Cardiac fibroblast (primary cell): ENCODE results near the gene OXCT1.
A peak's percentile ranks its signal among the peaks of the same experiment; 100 is the strongest.

Source experiments
- DNase-seq, 2 donors: peaks; one replicate each; pipeline versions ENCODE4 v3.0.0 to v3.0.0-alpha.2; 2010; ENCODE audit warnings: low read depth in 2 of 2
- H3K4me3 ChIP-seq, 2 donors: replicated peaks in 1 of 2; 1 replicate in 1 of 2; 2 replicates in 1 of 2; pipeline ENCODE4 v1.5.1; 2011; ENCODE audit warnings: low read depth in 2 of 2, low read length in 2 of 2, mild to moderate bottlenecking in 2 of 2, moderate library complexity in 1 of 2
- CTCF ChIP-seq: IDR thresholded peaks from one replicate; pipeline ENCODE4 v1.5.1; 2011; ENCODE audit warnings: low read depth, mild to moderate bottlenecking, low read length, inconsistent platforms

OXCT1 gene

GRCh38 chr5:41808294-41808693, 61.9 kb downstream of the OXCT1 start:
- TF ChIP-seq CTCF: no peak
- DNase-seq: peak in 1 of 2 donors; percentile 20
- H3K4me3 ChIP-seq: no peak overlapping the region

GRCh38 chr5:41797662-41798061, 72.6 kb downstream of the OXCT1 start:
- no peak for TF ChIP-seq CTCF
- no peak for DNase-seq

GRCh38 chr5:41796061-41796460, 74.2 kb downstream of the OXCT1 start:
- peak in 1 of 2 donors; percentile 37 for DNase-seq
- no peak for TF ChIP-seq CTCF
- H3K4me3 ChIP-seq: no peak overlapping the region

More at GRCh38 chr5:41797662-41798061, 72.6 kb downstream of the OXCT1 start:
- H3K4me3 ChIP-seq: no peak overlapping the region

- TF ChIP-seq CTCF: no peak
- no peak for DNase-seq
- no peak overlapping the region for H3K4me3 ChIP-seq
Measured at GRCh38 chr5:41795125-41795524, 75.1 kb downstream of the OXCT1 start.

GRCh38 chr5:41794471-41794870, 75.8 kb downstream of the OXCT1 start:
- peak; percentile 89 to 97 for DNase-seq
- no peak for TF ChIP-seq CTCF
- H3K4me3 ChIP-seq: no peak overlapping the region

GRCh38 chr5:41793141-41793770, 77.0 kb downstream of the OXCT1 start:
- DNase-seq: peak; percentile 63 to 82
- no peak for TF ChIP-seq CTCF
- H3K4me3 ChIP-seq: no peak overlapping the region
